IMR-90 (cell line): ENCODE data around the gene C11orf71. TPM values are rescaled to one million over a fixed set of nuclear protein-coding genes. Genes with fewer than 3 reads are reported as not detected.

Experiments used
- ATAC-seq: fragments of 200-7000 bp; cut with Tn5 transposase; 2 replicates; pipeline ENCODE4 v1.9.1; 2020; ENCODE audit warnings: low read depth, mild to moderate bottlenecking, moderate library complexity
- BruUV-seq: library from RNA; stranded (reverse); fragments of 400-500 nt; replicated peaks from 2 replicates; lab custom pipeline; 2021; lab: Mats Ljungman, UMichigan
- CTCF ChIA-PET: fragments of 300-600 bp; formaldehyde crosslinking; extraction: SDS; loops from one replicate; lab custom pipeline; 2021; ENCODE audit warnings: antibody characterized with exemption; lab: Yijun Ruan, JAX
- POLR2A ChIA-PET: fragments of 300-600 bp; sonication (Branson Sonifier 250); formaldehyde crosslinking; loops from one replicate; lab custom pipeline; 2022; ENCODE audit warnings: antibody characterized with exemption; ENCODE audit not compliant: unreplicated experiment; lab: Charles Lee
- DNase-seq: peaks from one replicate; pipeline ENCODE4 v3.0.0; 2013
- H2AFZ ChIP-seq: replicated peaks from 2 replicates; pipeline ENCODE3; 2013; ENCODE audit warnings: low read length, mild to moderate bottlenecking; ENCODE audit not compliant: poor library complexity
- H2AK5ac ChIP-seq: 2 replicates; pipeline ENCODE4 v1.6.1; 2013; ENCODE audit warnings: low read depth, low read length, inconsistent platforms
- H2AK9ac ChIP-seq: replicated peaks from 2 replicates; pipeline ENCODE3; 2013; ENCODE audit warnings: mild to moderate bottlenecking, low read depth, low read length, moderate library complexity; ENCODE audit not compliant: poor library complexity
- H2BK120ac ChIP-seq: 2 replicates; pipeline ENCODE4 v1.6.1; 2013; ENCODE audit warnings: low read depth, low read length, inconsistent platforms
- H2BK15ac ChIP-seq: 3 replicates; pipeline ENCODE4 v1.6.1; 2013; ENCODE audit warnings: low read depth, low read length, inconsistent platforms
- H2BK20ac ChIP-seq: 2 replicates; pipeline ENCODE4 v1.6.1; 2013; ENCODE audit warnings: low read depth, mild to moderate bottlenecking, inconsistent platforms, low read length, moderate library complexity
- H2BK5ac ChIP-seq: 2 replicates; pipeline ENCODE4 v1.6.1; 2013; ENCODE audit warnings: mild to moderate bottlenecking, low read depth, low read length, inconsistent platforms; ENCODE audit not compliant: poor library complexity, severe bottlenecking
- H3K14ac ChIP-seq: replicated peaks from 2 replicates; pipeline ENCODE4 v1.6.1; 2013; ENCODE audit warnings: low read depth, low read length, inconsistent platforms
- H3K18ac ChIP-seq: 2 replicates; pipeline ENCODE4 v1.6.1; 2013; ENCODE audit warnings: low read depth, low read length, control low read depth
- H3K23ac ChIP-seq: 2 replicates; pipeline ENCODE4 v1.6.1; 2013; ENCODE audit warnings: low read depth, low read length, inconsistent platforms
- H3K27ac ChIP-seq: 2 replicates; pipeline ENCODE4 v1.5.1; 2013; ENCODE audit warnings: mild to moderate bottlenecking, control low read depth, low read length; ENCODE audit not compliant: insufficient read depth
- H3K27me3 ChIP-seq: 2 replicates; pipeline ENCODE4 v1.6.1; 2013; ENCODE audit warnings: low read length; ENCODE audit not compliant: control insufficient read depth, insufficient read depth
- H3K36me3 ChIP-seq: 2 replicates; pipeline ENCODE4 v1.6.1; 2013; ENCODE audit warnings: low read length, mixed read lengths; ENCODE audit not compliant: control insufficient read depth, insufficient read depth
- H3K4ac ChIP-seq: 2 replicates; pipeline ENCODE4 v1.6.1; 2013; ENCODE audit warnings: low read depth, low read length, inconsistent platforms
- H3K4me1 ChIP-seq: 2 replicates; pipeline ENCODE4 v1.6.1; 2013; ENCODE audit warnings: low read length, mixed read lengths; ENCODE audit not compliant: control insufficient read depth, insufficient read depth
- H3K4me2 ChIP-seq: 2 replicates; pipeline ENCODE4 v1.6.1; 2013; ENCODE audit warnings: low read depth, mild to moderate bottlenecking, control low read depth, low read length, moderate library complexity
- H3K4me3 ChIP-seq: 2 replicates; pipeline ENCODE4 v1.5.1; 2013; ENCODE audit warnings: low read depth, mild to moderate bottlenecking, control low read depth, low read length, moderate library complexity; ENCODE audit not compliant: insufficient read depth
- H3K56ac ChIP-seq: 2 replicates; pipeline ENCODE4 v1.6.1; 2013; ENCODE audit warnings: low read length, inconsistent platforms; ENCODE audit not compliant: insufficient read depth; ENCODE audit errors: extremely low read depth
- H3K79me1 ChIP-seq, 2 experiments: 2 replicates each; pipeline ENCODE4 v1.6.1; 2013; ENCODE audit warnings: low read length in 2 of 2, inconsistent platforms in 1 of 2, low read depth in 1 of 2
- H3K9ac ChIP-seq: 2 replicates; pipeline ENCODE4 v1.6.1; 2013; ENCODE audit warnings: low read depth, low read length, control low read depth
- H3K9me1 ChIP-seq: 2 replicates; pipeline ENCODE4 v1.6.1; 2013; ENCODE audit warnings: low read length, inconsistent platforms; ENCODE audit not compliant: insufficient read depth
- H3K9me3 ChIP-seq: 2 replicates; pipeline ENCODE4 v1.6.1; 2013; ENCODE audit warnings: low read length; ENCODE audit not compliant: control insufficient read depth, insufficient read depth
- H4K20me1 ChIP-seq: 2 replicates; pipeline ENCODE4 v1.6.1; 2013; ENCODE audit warnings: low read length, inconsistent platforms; ENCODE audit not compliant: insufficient read depth
- H4K5ac ChIP-seq: 2 replicates; pipeline ENCODE4 v1.6.1; 2013; ENCODE audit warnings: mild to moderate bottlenecking, low read depth, low read length, control low read depth
- H4K8ac ChIP-seq, 2 experiments: 2 replicates each; pipeline ENCODE4 v1.6.1; 2013; ENCODE audit warnings: low read depth in 2 of 2, low read length in 2 of 2, control low read depth in 1 of 2, inconsistent platforms in 1 of 2
- H4K91ac ChIP-seq: 2 replicates; pipeline ENCODE4 v1.6.1; 2013; ENCODE audit warnings: low read depth, low read length, inconsistent platforms; ENCODE audit not compliant: insufficient read depth
- CEBPB ChIP-seq: IDR thresholded peaks from 2 replicates; pipeline ENCODE4 v1.6.1; 2012; ENCODE audit warnings: low read depth, low read length, improper control_type of control experiment
- CHD1 ChIP-seq: IDR thresholded peaks from 2 replicates; pipeline ENCODE4 v1.6.1; 2012; ENCODE audit warnings: low read depth, low read length, improper control_type of control experiment
- CTCF ChIP-seq: conservative IDR thresholded peaks from 2 replicates; pipeline ENCODE4 v1.5.1; 2012; ENCODE audit warnings: mild to moderate bottlenecking, low read depth, low read length, improper control_type of control experiment
- FOS ChIP-seq: fragments of 150-350 bp; IDR thresholded peaks from 2 replicates; pipeline ENCODE4 v1.6.1; 2016; ENCODE audit warnings: low read depth, low read length
- MAFK ChIP-seq: IDR thresholded peaks from 2 replicates; pipeline ENCODE4 v1.6.1; 2012; ENCODE audit warnings: low read depth, low read length, improper control_type of control experiment
- MXI1 ChIP-seq: IDR thresholded peaks from 2 replicates; pipeline ENCODE4 v1.6.1; 2012; ENCODE audit warnings: low read depth, mild to moderate bottlenecking, low read length, moderate library complexity, borderline replicate concordance
- POLR2A ChIP-seq: IDR thresholded peaks from 2 replicates; pipeline ENCODE4 v1.6.1; 2012; ENCODE audit warnings: mild to moderate bottlenecking, low read depth, low read length
- RCOR1 ChIP-seq: IDR thresholded peaks from 2 replicates; pipeline ENCODE4 v1.6.1; 2012; ENCODE audit warnings: mild to moderate bottlenecking, low read length, improper control_type of control experiment; ENCODE audit not compliant: insufficient replicate concordance
- SMC3 ChIP-seq: fragments of 150-350 bp; IDR thresholded peaks from 2 replicates; pipeline ENCODE4 v1.6.1; 2016; ENCODE audit warnings: low read depth, mild to moderate bottlenecking, antibody characterized with exemption, low read length, moderate library complexity
- WGBS, 2 experiments: methylation state at CpG; one replicate each; pipeline versions ENCODE4 v1.1.5 to v1.1.7; 2013; ENCODE audit warnings: missing lambda C conversion rate in 2 of 2; ENCODE audit not compliant: insufficient read length in 1 of 2; ENCODE audit errors: extremely low coverage in 2 of 2; 5-methylcytosine and 5-hydroxymethylcytosine counted together
- dilution Hi-C: fragments of 300-500 bp; cut with HindIII; formaldehyde crosslinking; loops from one replicate; pipeline ENCODE4 v1.14.3; 2018; ENCODE audit warnings: low sequenced_read_pairs; ENCODE audit not compliant: unreplicated experiment
- in situ Hi-C: fragments of 300-500 bp; cut with MboI; formaldehyde crosslinking; loops from 3 replicates; pipeline ENCODE4 v1.14.3; 2019; ENCODE audit warnings: low sequenced_read_pairs, inconsistent platforms, mixed read lengths
- intact Hi-C: fragments of 100-400 bp; cut with micrococcal nuclease; formaldehyde crosslinking; loops from 2 replicates; pipeline ENCODE4 v1.10.0; 2022
- polyA plus RNA-seq, 3 experiments: library from polyadenylated mRNA; depleted of rRNA; stranded (reverse); fragments of >200 nt; gene quantifications; 2 replicates each; pipeline ENCODE4 v1.2.3, GENCODE V29; 2012; ENCODE audit warnings: low replicate concordance in 1 of 3
- total RNA-seq: library from RNA; depleted of rRNA; stranded (reverse); fragments of >200 nt; gene quantifications from 2 replicates; pipeline ENCODE4 v1.2.3, GENCODE V29; 2012
- TF ChIP-seq, protein P1 (sequence below): fragments of 150-350 bp; IDR thresholded peaks from 2 replicates; pipeline ENCODE4 v1.6.1; 2016; ENCODE audit warnings: low read depth, mild to moderate bottlenecking, low read length, moderate library complexity, borderline replicate concordance

Gene C11orf71
- total and polyA plus RNA-seq, 2 of the 4 experiments (the other 2 are of a cell fraction): 2.3 to 3.7 TPM

GRCh38 chr11:114353443-114353842 lies 46.9 kb downstream of the C11orf71 start:
- no peaks in the 10 kb centered on the region for H3K27me3 ChIP-seq
- in situ Hi-C loops (loop anchor here (5.0 to 10.0 kb wide), 2 partner anchors 44 to 91 kb away; no protein-coding TSS in a partner anchor), dilution Hi-C loops (no loop called here), intact Hi-C loops (no loop called here)
- no peak overlapping the region for H4K5ac ChIP-seq
- no peak overlapping the region for H2BK5ac ChIP-seq
- H3K79me1 ChIP-seq: no peaks in the 10 kb centered on the region; a peak in 1 of 4 replicates
- H3K9me3 ChIP-seq: no peaks in the 10 kb centered on the region
- H2BK20ac ChIP-seq: no peak overlapping the region
- no peak for TF ChIP-seq SMC3
- no peak for TF ChIP-seq CHD1
- TF ChIP-seq POLR2A: no peak
- TF ChIP-seq CEBPB: no peak
- no peak for TF ChIP-seq CTCF
- TF ChIP-seq, protein P1, sequence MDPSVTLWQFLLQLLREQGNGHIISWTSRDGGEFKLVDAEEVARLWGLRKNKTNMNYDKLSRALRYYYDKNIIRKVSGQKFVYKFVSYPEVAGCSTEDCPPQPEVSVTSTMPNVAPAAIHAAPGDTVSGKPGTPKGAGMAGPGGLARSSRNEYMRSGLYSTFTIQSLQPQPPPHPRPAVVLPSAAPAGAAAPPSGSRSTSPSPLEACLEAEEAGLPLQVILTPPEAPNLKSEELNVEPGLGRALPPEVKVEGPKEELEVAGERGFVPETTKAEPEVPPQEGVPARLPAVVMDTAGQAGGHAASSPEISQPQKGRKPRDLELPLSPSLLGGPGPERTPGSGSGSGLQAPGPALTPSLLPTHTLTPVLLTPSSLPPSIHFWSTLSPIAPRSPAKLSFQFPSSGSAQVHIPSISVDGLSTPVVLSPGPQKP: no peak
- no peak for TF ChIP-seq MAFK
- no peak for TF ChIP-seq FOS
- no peak for TF ChIP-seq RCOR1
- TF ChIP-seq MXI1: no peak
- no peak overlapping the region for H3K18ac ChIP-seq
- no peak overlapping the region for H3K9ac ChIP-seq
- DNase-seq (peak; percentile 46), ATAC-seq (no peak)
- BruUV-seq: no TSS peak
- POLR2A ChIA-PET: no interaction called here
- no peak overlapping the region for H4K8ac ChIP-seq
- CTCF ChIA-PET: no interaction called here
- no peaks in the 10 kb centered on the region; the same call in 1 of the 2 replicates for H3K9me1 ChIP-seq
- H3K56ac ChIP-seq: no peak overlapping the region
- no peaks in the 10 kb centered on the region for H3K36me3 ChIP-seq
- H2AFZ ChIP-seq: no peak overlapping the region
- H2BK15ac ChIP-seq: no peak overlapping the region
- no peak overlapping the region for H3K14ac ChIP-seq
- no peak overlapping the region for H4K91ac ChIP-seq
- no CpG with 5 or more reads among the region's 3 CpGs for WGBS, 2 experiments
- no peak overlapping the region for H2AK5ac ChIP-seq
- H3K4me1 ChIP-seq: no peaks in the 10 kb centered on the region; the same call in 1 of the 2 replicates
- H3K4me2 ChIP-seq: no peak overlapping the region
- no peak overlapping the region for H2AK9ac ChIP-seq
- no peak overlapping the region for H3K4ac ChIP-seq
- H2BK120ac ChIP-seq: no peak overlapping the region
- H4K20me1 ChIP-seq: no peaks in the 10 kb centered on the region
- no peak overlapping the region for H3K27ac ChIP-seq
- H3K23ac ChIP-seq: no peak overlapping the region
- H3K4me3 ChIP-seq: no peak overlapping the region
